OCI-M1 (cell line): ENCODE measurements around the gene NPHP4.
"Not testable (repeated sequence)": the region's sequence is repeated elsewhere in the genome, so short reads cannot be mapped to it uniquely, and the experiment has no call there.

ENCODE experiments used
- DNase-seq: peaks from one replicate; lab custom pipeline; 2025; lab: John Stamatoyannopoulos, UW

NPHP4 gene

DNA sequence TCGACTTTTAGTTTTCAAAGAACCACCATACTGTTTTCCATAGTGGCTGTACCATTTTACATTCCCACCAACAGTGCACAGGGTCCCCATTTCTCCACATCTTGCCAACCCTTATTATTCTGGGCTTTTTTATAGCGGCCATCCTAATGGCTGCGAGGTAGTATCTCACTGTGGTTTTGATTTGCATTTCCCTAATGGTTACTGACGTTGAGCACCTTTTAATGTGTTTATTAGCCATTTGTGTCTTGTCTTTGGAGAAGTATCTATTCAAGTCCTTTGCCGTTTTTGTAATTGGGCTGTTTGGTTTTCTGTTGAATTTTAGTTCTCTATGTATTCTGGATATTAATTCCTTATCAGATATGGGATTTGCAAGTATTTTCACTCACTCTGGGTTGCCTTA is 31.1 kb upstream of the NPHP4 start:
- DNase-seq, result no peak

DNA sequence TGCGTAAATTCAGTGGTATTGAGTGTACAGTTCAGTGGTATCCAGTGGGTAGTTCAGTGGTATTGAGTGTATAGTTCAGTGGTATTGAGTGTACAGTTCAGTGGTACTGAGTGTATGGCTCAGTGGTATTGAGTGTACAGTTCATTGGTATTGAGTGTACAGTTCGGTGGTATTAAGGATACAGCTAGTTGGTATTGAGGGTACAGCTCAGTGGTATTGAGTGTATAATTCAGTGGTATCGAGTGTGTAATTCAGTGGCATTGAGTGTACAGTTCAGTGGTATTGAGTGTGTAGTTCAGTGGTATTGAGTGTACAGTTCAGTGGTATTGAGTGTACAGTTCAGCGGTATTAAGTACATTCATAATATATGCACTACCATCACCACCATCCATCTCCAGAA is 30.0 kb upstream of the NPHP4 start:
- DNase-seq, result no peak

DNA sequence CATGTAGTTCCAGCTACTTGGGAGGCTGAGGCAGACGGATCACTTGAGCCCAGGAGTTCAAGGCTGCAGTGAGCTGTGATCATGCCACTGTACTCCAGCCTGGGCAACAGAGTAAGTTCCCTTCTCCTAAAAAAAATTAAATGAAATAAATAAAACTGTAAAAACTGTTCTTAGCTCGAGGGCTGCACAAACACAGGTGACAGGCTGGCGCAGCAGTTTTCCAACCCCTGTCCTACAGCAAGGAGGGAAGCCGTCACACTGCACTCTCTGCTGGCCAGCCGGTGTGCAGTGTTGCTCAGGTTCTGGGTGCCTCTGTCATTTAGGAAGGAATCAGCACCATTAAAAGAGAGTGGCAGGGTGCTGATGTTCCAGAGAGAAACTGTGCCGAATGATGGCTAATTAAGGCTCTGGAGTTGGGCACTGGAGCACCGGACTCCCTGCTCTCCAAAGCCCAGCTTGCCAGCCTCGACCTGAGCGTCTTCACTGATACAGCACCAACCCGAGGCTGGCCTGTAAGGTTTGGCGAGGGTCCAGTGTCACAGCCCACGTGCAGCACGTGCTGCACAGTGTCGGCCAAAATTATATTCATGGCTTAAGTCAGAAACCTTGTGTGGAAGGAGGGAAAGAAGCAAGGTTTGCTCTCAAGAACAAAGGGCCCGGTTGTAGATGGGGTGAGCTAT is 27.1 kb upstream of the NPHP4 start:
- no peak for DNase-seq

DNA sequence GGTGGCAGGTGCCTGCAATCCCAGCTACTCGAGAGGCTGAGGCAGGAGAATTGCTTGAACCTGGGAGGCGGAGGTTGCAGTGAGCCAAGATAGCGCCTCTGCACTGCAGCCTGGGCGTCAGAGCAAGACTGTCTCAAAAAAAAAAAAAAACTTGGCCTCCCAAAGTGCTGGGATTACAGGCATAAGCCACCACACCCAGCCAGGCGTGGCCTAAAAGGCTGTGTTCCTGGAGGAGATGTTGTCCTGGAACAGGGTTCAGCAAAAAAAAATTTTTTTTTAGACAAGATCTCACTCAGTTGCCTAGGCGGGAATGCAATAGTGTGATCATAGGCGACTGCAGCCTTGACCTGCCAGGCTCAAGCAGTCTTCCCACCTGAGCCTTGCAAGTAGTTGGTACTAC is 25.4 kb upstream of the NPHP4 start:
- not testable (repeated sequence) for DNase-seq

DNA sequence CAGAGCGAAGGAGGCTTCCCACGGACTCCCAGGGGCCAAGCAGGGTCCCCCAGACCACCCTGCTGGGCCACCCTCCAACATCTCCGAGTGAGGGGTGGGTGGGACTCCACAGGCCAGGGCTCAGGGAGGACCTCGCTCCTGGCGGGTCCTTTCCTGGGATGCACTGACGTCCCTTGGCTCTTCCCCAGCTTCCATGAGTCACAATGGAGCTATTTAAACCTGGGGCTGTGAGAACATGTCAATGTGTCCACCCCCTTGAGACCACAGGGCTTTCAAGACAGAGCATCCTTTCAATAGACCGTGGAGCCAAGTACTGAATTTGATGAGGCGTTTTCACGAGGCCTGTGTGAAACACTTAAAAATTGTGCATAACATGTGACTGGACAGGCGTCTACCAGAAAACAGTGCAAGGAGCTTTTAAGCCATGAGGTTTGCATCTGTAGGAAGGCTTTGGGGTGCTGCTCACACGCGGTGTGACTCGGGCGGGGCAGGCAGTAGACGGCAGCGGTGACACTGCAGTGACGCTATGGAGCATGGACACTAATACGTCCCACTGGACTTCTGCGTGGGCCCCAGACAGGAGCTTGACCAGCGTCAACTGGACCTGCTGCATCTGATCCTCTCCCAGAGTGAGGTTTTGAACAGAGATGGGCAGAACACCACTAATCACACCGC is 24.1 kb upstream of the NPHP4 start:
- no peak for DNase-seq

DNA sequence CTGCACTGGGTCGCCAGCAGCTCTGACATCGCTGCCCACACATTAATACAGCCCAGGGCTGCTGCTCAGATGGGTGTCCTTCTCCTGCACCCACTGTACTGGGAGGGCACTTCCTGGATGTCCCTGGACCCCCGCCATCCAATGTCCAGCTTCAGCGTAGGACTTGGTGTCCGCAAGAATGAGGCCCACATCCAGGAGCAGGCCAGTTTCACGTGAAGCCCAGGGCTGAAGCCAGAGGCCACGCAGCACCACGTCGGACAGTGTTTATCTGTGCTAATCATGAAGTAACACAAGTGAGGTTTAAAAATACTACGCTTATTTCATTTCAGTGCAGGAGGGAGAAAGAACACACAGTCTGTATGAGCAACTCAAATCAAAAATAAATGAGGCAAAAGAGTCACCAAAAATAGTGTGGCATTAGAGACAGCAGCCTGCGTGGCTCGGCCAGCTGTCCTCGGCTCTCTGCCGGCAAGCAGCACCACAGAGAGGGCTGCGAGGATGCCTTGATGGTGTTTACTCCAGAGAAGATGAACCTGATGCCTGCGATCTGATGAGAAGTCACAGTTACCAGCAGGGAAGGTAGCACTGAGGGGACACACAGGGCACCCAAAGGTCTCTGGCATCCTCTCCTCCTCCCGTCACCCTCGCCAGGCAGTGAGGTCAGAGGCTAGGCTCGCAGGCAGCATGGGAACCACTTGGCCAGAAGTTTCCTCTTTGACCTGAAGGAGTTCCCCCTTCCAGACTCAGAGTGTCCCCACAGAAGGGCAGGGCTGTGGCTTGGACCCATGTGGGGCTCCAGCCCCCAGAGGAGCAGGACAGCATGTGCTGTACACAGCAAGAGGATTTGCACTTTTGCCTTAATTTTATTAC is 22.1 kb upstream of the NPHP4 start:
- no peak for DNase-seq

DNA sequence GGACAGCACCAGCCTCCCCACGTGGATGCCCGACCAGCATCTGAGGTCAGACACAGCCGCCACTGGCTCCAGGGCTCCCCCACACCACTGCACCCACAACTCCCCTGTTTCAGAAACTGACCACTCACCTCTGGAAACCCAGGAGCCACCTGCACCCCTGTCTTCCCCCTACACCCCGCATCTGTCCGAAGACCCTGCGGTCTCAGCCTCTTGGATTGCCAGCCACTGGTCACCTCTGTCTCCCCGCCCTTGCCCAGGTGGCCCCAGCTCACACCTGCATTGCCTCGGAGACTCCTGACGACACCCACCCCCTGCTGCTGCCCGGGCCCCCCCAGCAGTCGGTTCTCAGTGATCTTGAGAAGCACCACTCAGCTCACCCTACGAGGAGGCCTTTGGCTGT is 21.3 kb upstream of the NPHP4 start:
- no peak for DNase-seq

DNA sequence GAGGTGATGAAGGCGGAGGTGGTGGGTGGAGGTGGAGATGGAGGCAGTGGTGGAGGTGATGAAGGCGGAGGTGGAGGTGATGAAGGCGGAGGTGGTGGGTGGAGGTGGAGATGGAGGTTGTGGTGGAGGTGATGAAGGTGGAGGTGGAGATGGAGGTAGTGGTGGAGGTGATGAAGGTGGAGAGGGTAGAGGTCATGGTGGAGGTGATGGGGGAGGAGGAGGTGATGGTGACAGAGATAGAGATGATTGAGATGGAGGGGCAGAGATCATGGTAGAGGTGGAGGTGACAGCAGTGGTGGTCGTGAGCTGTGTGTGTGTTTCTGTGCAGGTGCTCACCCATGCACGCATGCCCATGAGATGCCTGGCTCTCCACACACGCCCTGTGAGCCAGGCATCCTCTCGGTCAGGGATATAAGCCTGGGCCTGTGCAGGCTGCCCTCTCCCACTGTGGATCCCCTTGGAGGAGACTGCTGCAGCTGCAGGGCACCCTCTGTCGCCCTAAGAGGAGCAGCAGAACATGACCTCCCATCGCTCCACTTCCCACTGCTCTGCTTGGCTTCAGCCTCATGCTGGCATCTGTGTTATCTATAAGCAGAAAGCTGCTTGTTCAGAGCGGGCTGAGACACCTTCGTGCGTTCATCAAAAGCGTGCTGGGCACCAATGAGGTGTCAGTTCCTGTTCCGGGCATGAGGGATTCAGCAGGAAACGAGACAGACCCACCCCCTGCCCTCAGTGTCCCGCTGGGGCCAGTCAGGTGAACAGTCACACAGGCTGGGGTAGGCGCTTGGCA is 20.5 kb upstream of the NPHP4 start:
- DNase-seq, result no peak

DNA sequence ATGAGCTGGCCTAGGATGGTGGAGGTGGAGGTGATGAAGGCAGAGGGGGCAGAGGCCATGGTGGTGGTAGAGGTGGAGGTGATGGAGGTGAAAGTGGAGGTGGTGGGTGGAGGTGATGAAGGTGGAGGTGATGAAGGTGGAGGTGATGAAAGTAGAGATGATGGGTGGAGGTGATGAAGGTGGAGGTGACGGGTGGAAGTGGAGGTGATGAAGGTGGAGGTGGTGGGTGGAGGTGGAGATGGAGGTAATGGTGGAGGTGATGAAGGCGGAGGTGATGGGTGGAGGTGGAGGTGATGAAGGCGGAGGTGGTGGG is 19.7 kb upstream of the NPHP4 start:
- DNase-seq, result no peak

DNA sequence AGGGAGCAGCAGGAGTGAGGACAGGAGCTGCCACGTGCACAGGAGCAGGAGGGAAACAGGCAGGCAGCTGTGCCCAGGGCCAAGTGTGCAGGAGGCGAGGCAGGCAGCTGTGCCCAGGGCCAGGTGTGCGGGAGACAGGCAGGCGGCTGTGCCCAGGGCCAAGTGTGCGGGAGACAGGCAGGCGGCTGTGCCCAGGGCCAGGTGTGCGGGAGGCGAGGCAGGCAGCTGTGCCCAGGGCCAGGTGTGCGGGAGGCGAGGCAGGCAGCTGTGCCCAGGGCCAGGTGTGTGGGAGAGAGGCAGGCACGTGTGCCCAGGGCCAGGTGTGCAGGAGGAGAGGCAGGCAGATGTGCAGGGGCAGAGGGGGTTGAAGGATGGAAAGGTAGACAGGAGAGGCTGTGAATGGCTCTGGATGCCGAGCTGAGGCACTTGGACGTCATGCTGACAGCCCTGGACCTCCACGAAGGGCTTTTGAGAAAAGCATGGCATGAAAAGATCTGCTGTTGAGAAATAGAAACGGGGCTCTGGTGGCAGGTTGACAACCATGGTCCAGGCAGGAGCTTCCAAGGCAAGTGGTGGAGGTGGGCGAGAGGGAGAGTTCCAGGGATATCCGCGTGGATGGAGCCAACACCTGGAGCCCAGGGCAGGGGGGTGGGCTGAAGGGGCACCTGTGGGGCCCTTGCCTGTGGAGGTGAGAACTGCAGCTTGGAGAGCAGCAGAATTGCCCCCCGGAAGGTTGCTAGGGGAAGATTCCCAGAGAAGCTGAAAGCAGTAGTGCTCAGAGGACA is 19.1 kb upstream of the NPHP4 start:
- DNase-seq, result no peak

DNA sequence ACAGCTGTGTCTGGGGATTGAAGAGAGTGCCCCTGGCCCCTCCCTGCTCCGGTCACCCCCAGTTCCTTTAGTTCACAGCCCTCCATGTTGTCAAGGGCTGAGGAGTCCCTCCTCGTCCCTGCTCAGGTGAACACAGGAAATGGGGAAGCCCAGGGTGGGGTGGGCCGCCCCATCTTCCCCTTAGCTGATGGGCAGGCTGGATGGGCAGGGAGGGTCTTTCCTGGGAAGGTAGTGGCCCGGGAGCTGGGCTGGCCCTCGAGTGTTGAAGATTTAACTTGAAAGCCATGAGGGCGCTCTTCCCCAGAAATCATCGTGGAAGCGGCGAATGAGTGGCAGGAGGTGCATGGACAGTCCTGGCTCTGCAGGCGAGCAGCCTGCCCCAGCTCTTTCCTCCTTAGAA is 18.3 kb upstream of the NPHP4 start:
- DNase-seq, result no peak

DNA sequence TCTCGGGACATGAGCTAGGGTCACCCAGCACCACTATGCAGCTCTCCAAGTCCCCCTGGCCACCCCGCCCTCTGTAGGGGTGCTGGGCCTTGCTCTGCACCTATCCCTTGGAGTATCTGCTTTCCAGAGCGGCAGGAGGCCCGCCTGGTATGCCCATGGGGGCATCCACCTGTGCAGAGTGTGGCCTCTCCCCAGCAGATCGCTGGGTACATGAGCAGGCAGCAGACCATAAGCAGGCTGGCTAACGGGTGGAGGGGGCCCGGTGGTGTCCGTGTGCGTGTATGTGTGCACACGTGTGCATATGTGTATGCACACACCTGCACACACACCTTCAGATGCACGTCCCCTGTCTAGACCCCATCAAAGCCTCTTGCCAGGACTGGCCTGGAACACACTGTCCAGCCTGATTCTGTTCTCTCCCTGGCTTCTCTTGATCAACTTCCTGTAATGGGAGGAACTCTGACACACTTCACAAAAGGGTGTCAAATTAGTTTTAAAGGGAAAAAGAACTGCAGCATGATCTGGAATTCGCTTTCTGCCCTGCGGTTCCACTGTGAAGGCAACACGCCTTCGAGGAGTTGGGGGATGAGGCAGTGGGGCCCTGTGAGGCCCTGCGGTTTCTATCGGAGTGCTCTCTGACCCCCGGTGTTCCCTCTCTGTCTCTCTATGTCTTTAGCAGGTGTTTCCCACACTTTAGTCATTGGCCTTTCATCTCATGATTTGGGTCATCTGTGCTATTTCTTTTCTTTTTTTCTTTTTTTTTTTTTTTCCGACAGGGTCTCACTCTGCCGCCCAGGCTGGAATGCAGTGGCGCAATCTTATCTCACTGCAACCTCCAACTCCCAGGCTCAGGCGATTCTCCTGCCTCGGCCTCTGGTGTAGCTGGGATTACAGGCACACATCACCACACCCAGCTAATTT is 17.2 kb upstream of the NPHP4 start:
- no peak for DNase-seq

DNA sequence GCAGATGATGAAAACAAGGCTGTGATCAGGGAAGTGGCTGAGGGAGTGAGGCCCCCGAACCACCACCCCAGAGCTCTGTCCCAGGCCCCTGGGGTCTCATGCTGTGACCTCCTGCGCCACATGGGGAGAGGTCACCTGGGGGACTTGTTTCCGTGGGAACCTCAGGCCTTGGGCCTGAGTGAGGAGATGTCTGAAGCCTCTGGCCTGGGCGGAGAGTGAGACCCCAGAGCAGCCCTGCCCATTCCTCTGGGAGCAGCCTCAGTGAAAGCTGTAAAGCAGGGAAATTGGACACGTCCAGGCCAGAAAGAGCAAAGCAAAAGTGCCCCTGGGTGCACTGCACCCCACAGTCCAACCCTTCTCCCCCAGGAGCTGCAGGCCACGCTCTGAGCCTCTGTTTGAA is 16.5 kb upstream of the NPHP4 start:
- no peak for DNase-seq

DNA sequence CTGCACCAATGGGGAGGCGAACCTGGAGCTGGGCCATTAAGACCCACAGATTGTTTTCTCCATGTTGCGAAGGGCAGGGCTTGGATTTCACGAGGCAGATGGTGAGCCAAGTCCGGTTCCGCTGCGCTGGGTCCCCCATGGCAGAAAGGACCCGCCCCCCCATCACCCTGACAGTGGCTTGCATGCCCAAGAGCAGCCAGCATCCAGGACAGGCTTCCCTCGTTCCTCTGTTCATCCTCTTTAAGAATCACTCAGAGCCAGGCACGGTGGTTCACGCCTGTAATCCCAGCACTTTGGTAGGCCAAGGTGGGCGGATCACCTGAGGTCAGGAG is 15.8 kb upstream of the NPHP4 start:
- no peak for DNase-seq

DNA sequence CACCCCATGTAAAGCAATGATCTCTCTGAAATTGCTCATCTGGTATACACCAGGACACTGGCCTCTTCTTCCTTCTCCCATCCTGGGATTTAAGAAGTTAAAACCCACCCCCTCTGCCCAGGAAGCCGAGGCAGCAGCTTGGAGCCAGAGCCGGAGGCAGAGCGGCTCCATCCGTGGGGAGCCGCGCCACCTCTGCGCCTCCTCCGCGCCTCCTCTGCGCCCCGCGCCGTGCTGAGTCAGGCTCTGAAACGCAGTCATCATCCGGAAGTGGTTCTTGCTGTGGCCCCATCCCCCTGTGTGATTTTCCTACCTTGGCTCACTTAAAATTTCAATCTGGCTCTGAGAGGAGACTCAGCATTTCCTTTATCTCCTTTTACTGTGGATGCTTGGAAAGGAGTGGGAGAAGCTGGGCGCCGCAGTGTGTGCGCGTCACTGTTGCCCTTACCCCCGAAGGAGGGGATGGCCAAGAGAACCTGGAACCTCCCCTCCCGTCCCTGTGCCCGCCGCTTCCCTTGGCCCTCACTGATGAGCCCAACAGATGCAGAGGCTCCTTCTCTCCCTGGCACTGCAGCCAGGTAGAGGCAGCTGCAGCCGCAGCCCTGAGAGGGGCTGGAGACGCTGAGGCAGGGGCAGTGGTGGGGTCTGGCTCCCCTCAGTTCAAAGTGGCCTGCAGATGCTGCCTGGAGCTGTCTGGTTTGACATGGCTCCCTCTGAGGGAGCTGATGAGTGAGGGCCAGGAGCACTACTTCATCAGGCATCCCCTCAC is 15.3 kb upstream of the NPHP4 start:
- DNase-seq, result no peak

DNA sequence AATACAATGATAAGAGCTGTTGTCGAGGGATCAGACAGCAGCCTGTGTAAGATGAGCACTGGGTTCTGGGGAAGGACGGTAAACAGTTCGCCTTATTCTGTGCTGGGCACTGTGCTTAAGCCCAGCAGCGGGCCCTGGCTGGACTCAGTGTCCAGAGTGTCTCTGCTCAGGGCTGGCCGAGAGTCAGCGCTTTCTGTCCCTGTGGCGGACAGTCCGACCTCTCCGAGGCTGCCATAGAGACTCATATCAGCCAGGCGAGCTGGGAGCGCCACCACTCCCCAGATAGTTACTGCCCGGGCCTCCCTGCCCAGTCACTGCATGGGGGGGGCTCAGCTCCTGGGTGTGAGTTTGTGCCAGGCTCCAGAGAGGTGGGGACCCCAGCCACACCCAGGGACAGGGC is 14.7 kb upstream of the NPHP4 start:
- DNase-seq, result no peak

DNA sequence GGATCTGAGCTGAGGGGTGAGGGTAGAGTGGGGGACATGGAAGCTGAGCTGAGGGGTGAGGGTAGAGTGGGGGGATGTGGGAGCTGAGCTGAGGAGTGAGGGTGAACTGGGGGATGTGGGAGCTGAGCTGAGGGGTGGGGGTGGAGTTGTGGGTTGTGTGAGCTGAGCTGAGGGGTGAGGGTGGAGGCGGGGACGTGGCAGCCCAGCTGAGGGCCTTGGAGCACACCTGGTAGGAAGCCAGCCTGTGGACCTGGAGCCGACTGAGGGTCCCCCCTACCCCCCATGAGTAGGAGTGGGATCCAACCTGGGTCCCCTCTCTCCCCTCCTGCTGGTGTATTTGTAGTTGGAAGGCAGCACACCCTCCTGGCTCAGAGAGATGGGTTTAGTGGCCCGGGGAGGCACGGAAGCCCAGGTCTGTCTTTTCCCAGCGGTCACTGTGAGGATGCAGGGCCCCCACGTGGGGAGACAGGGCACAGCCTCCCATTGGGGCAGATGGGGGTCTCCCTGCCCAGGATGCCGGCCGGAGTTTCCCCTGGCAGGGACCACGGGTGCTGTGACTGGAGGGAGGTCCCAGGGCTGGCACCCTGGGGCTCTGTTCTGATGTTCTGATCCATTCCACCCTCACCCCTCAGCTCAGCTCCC is 13.2 kb upstream of the NPHP4 start:
- no peak for DNase-seq

DNA sequence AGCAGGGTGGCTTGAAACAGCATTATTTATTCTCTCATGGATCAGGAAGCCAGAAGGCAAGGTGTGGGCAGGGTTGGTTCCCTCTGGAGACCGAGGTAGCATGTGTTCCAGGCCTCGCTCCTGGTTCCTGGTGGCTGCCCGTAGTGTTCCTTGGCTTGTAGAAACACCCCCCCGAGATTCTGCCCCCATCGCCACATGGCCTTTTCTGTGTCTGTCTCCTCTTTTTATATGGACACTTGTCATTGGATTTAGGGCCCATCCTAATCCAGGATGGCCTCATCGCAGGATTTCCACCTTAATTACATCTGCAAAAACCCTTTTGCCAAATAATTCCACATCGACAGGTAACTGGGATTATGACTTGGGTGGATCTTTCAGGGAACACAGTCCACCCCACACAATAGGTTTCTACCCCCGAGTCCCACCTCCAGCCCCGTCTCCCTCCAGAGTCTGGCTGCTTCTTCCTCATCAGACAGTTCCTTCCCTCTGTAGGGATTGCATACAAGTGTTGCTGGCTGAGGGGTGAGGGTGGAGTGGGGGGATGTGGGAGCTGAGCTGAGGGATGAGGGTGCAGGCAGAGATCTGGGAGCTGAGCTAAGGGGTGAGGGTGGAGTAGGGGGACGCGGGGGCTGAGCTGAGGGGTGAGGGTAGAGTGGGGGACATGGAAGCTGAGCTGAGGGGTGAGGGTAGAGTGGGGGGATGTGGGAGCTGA is 12.3 kb upstream of the NPHP4 start:
- DNase-seq, result no peak
